Body of pancreas (tissue), 4 donors: ENCODE results near the gene UTRN. TPM values are rescaled to one million over a fixed set of nuclear protein-coding genes. Genes with fewer than 3 reads are reported as not detected.

ENCODE experiments used
- ATAC-seq: fragments of 150-250 bp; one replicate; pipeline ENCODE4 v1.9.1; 2016
- DNase-seq, 4 donors: peaks; one replicate each; pipeline ENCODE4 v3.0.0-alpha.2; 2019
- H3K27ac ChIP-seq, 4 donors: fragments of 200-600 bp; sonication (generic); 1 replicate in 3 of 4; 2 replicates in 1 of 4; pipeline versions ENCODE4 v1.5.1 to v1.6.1; 2016 to 2019; ENCODE audit warnings: mild to moderate bottlenecking in 1 of 4, mixed read lengths in 1 of 4, moderate library complexity in 1 of 4
- H3K27me3 ChIP-seq, 2 donors: fragments of 200-600 bp; sonication (generic); one replicate each; pipeline ENCODE4 v1.6.0; 2016; ENCODE audit warnings: mild to moderate bottlenecking in 1 of 2
- H3K36me3 ChIP-seq, 2 donors: fragments of 200-600 bp; sonication (generic); replicated peaks in 1 of 2; 2 replicates each; pipeline ENCODE4 v1.5.1; 2016; ENCODE audit warnings: low read depth in 2 of 2; ENCODE audit not compliant: insufficient read depth in 1 of 2
- H3K4me1 ChIP-seq: fragments of 200-600 bp; sonication (generic); one replicate; pipeline ENCODE4 v1.6.0; 2016
- H3K4me3 ChIP-seq, 2 donors: fragments of 200-600 bp; sonication (generic); 1 replicate in 1 of 2; 2 replicates in 1 of 2; pipeline ENCODE4 v1.5.1; 2016 to 2019
- H3K9me3 ChIP-seq, 3 donors: fragments of 200-600 bp; sonication (generic); 1 replicate in 2 of 3; 2 replicates in 1 of 3; pipeline ENCODE4 v1.5.1; 2016
- CTCF ChIP-seq, 7 experiments: fragments of 450-650 bp in 4 of 7; fragments of 200-600 bp in 3 of 7; sonication (generic) in 3 of 7; IDR thresholded peaks; one replicate each; pipeline ENCODE4 v1.5.1; 2016 to 2019; ENCODE audit warnings: antibody characterized with exemption in 7 of 7
- POLR2A ChIP-seq, 3 donors: fragments of 450-650 bp; IDR thresholded peaks; one replicate each; pipeline ENCODE4 v1.6.1; 2016; ENCODE audit warnings: antibody characterized with exemption in 3 of 3, mild to moderate bottlenecking in 2 of 3
- WGBS, 2 donors: methylation state at CpG; one replicate each; pipeline ENCODE4 v1.1.5; 2017; 5-methylcytosine and 5-hydroxymethylcytosine counted together
- intact Hi-C: fragments of 100-400 bp; cut with DNase I; formaldehyde crosslinking; loops from one replicate; pipeline ENCODE4 v1.15.1; 2023
- total RNA-seq, 2 donors: library from RNA; depleted of rRNA; stranded (reverse); fragments of >200 nt; gene quantifications; one replicate each; pipeline ENCODE4 v1.1.0, GENCODE V29; 2016

The UTRN gene
- total RNA-seq, 2 donors from 2014 or later: 112 to 133 TPM

GRCh38 chr6:144330017-144330987, 45.2 kb downstream of the UTRN start:
- Histone ChIP-seq H3K4me3 (no peak overlapping the region), H3K27me3 (no peaks in the 10 kb centered on the region), H3K36me3 (no peaks in the 10 kb centered on the region), H3K27ac (peak overlapping the region in 3 of 4 donors; percentile 3 to 44 (median 37)), H3K4me1 (peaks cover 60% of the 10 kb centered on the region), H3K9me3 (no peaks in the 10 kb centered on the region)
- intact Hi-C loops: no loop called here
- TF ChIP-seq POLR2A (IDR thresholded peaks at IDR 0.05) (peak in 1 of 3 donors; percentile 16), CTCF (IDR thresholded peaks at IDR 0.05) (no peak)
- WGBS, 2 donors: 15 to 19% methylated on average over 10 of the region's 10 CpGs
- peak; percentile 87 for ATAC-seq
- peak; percentile 68 to 76 (median 72) for DNase-seq

- DNase-seq: no peak
- 46 to 57% methylated on average over 8 of the region's 8 CpGs for WGBS, 2 donors
- intact Hi-C loops: no loop called here
- H3K4me3 ChIP-seq: no peak overlapping the region
- no peaks in the 10 kb centered on the region for H3K9me3 ChIP-seq
- H3K4me1 ChIP-seq: peaks cover 72% of the 10 kb centered on the region
- peak overlapping the region in 2 of 4 donors; percentile 37 to 44 for H3K27ac ChIP-seq
- ATAC-seq: no peak
- TF ChIP-seq POLR2A (IDR thresholded peaks at IDR 0.05) (no peak), CTCF (IDR thresholded peaks at IDR 0.05) (no peak)
- no peaks in the 10 kb centered on the region for H3K27me3 ChIP-seq
- H3K36me3 ChIP-seq: no peaks in the 10 kb centered on the region
These were observed 46.4 kb downstream of the UTRN start for GRCh38 chr6:144331491-144331969.

- H3K9me3 ChIP-seq: no peaks in the 10 kb centered on the region
- H3K36me3 ChIP-seq: no peaks in the 10 kb centered on the region
- peak overlapping the region in 1 of 4 donors; percentile 37 for H3K27ac ChIP-seq
- no peaks in the 10 kb centered on the region for H3K27me3 ChIP-seq
- H3K4me1 ChIP-seq: peaks cover 73% of the 10 kb centered on the region
- WGBS, 2 donors: 71 to 79% methylated on average over 3 of the region's 3 CpGs
- intact Hi-C loops: no loop called here
- no peak overlapping the region for H3K4me3 ChIP-seq
- ATAC-seq (no peak), DNase-seq (no peak)
- TF ChIP-seq CTCF (IDR thresholded peaks at IDR 0.05) (no peak), POLR2A (IDR thresholded peaks at IDR 0.05) (no peak)
These were observed 47.0 kb downstream of the UTRN start for GRCh38 chr6:144332177-144332576.

- Histone ChIP-seq H3K27ac (peak overlapping the region in 3 of 4 donors; percentile 28 to 56 (median 33)), H3K36me3 (no peaks in the 10 kb centered on the region), H3K4me3 (no peak overlapping the region), H3K4me1 (peaks cover 77% of the 10 kb centered on the region), H3K9me3 (no peaks in the 10 kb centered on the region), H3K27me3 (no peaks in the 10 kb centered on the region)
- no peak for ATAC-seq
- WGBS, 2 donors: 41 to 48% methylated on average over 9 to 12 of the region's 12 CpGs
- intact Hi-C loops: no loop called here
- peak in 2 of 4 donors; percentile 27 to 49 for DNase-seq
- no peak for TF ChIP-seq CTCF (IDR thresholded peaks at IDR 0.05)
- TF ChIP-seq POLR2A (IDR thresholded peaks at IDR 0.05): no peak
These were observed 49.1 kb downstream of the UTRN start for GRCh38 chr6:144334150-144334708.

Other genes starting within 250 kb of the UTRN start
- 100 to 1,000 TPM in 1 of 2 donors, 10 to 100 TPM in 1; 45.7 to 103 TPM for gene SF3B5, start 189.8 kb upstream of the UTRN start, total RNA-seq
- 1 to 10 TPM; 4.4 to 7.6 TPM for gene STX11, start 134.8 kb upstream of the UTRN start, total RNA-seq